ENCODE measurements around the gene CEP250. TPM values are rescaled to one million over a fixed set of nuclear protein-coding genes. Genes with fewer than 3 reads are reported as not detected.
"Not testable (repeated sequence)": the region's sequence is repeated elsewhere in the genome, so short reads cannot be mapped to it uniquely, and the experiment has no call there.

CEP250 gene
- total RNA-seq, 1 donor from 2014 or later: 55.4 TPM

DNA sequence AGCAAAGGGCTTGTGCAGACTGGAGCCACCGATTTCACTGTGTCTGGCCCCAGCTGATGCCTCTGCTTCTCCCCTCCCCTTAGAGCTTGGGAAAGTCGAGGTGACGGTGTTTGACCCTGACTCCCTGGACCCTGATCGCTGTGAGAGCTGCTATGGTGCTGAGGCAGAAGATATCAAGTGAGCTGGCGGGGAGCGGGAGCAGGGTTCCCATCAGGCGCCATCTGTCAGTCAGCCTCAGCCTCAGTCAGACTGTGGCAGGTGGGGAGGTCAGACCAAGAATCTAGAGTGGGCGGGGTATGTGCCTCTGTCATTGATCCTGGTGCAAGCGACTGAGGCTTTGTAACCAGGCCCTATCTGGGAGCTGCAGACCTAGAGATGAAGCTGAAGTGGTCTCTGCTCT is 91.9 kb downstream of the CEP250 start:
- peaks cover 3% of the 10 kb centered on the region for H3K4me1 ChIP-seq
- H3K9me3 ChIP-seq (ENCODE audit: low read depth): no peaks in the 10 kb centered on the region
- H3K27me3 ChIP-seq: no peaks in the 10 kb centered on the region
- H3K27ac ChIP-seq: no peak overlapping the region
- H3K4me3 ChIP-seq: no peak overlapping the region
- DNase-seq (ENCODE audit: low spot score): no peak
- peaks cover 13% of the 10 kb centered on the region for H3K79me2 ChIP-seq (ENCODE audit: low read depth)
- TF ChIP-seq EZH2phosphoT487 (IDR thresholded peaks at IDR 0.05) (no peak), EZH2 (IDR thresholded peaks at IDR 0.05) (no peak)
- TF ChIP-seq, protein P1, sequence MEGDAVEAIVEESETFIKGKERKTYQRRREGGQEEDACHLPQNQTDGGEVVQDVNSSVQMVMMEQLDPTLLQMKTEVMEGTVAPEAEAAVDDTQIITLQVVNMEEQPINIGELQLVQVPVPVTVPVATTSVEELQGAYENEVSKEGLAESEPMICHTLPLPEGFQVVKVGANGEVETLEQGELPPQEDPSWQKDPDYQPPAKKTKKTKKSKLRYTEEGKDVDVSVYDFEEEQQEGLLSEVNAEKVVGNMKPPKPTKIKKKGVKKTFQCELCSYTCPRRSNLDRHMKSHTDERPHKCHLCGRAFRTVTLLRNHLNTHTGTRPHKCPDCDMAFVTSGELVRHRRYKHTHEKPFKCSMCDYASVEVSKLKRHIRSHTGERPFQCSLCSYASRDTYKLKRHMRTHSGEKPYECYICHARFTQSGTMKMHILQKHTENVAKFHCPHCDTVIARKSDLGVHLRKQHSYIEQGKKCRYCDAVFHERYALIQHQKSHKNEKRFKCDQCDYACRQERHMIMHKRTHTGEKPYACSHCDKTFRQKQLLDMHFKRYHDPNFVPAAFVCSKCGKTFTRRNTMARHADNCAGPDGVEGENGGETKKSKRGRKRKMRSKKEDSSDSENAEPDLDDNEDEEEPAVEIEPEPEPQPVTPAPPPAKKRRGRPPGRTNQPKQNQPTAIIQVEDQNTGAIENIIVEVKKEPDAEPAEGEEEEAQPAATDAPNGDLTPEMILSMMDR (IDR thresholded peaks at IDR 0.05): no peak
- no peak overlapping the region for H3K9ac ChIP-seq
- no peak overlapping the region for H2AFZ ChIP-seq (replicated peaks)
- no peak overlapping the region for H3K4me2 ChIP-seq
- peaks cover 2% of the 10 kb centered on the region for H3K27me3 Mint-ChIP-seq (ENCODE audit: insufficient read depth, low read depth)
- H3F3A ChIP-seq (ENCODE audit: low read depth): peaks cover 2% of the 10 kb centered on the region
- H4K20me1 ChIP-seq (ENCODE audit: low read depth): no peaks in the 10 kb centered on the region
- no peak overlapping the region for H3K4me3 Mint-ChIP-seq
- H3K9me3 Mint-ChIP-seq: no peaks in the 10 kb centered on the region
- no peaks in the 10 kb centered on the region for H3K36me3 ChIP-seq
- peaks cover 15% of the 10 kb centered on the region for H3K36me3 Mint-ChIP-seq
- peaks cover 9% of the 10 kb centered on the region for H3K4me1 Mint-ChIP-seq
- no peak overlapping the region for H3K27ac Mint-ChIP-seq

DNA sequence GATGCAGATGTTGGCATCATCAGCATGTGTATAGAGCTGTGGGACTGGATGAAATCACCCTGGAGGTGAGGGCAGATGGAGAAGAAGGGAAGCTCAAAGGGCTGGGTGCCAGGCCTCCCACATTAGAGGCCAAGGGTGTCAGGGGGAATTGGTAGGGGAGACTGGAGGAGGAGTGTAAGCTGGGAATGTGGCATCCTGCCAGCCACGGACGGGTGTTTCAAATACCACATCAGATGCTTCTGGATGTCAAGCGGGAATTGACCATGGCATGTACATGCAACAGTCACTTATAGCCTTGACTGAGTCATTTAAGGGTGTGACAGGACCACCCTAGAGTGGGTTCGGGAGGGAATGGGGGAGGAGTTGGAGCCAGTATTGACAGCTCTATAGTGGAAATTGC is 96.1 kb downstream of the CEP250 start:
- no peak overlapping the region for H3K9ac ChIP-seq
- H3K27me3 ChIP-seq: no peaks in the 10 kb centered on the region
- H3K9me3 Mint-ChIP-seq: no peaks in the 10 kb centered on the region
- no peaks in the 10 kb centered on the region for H3F3A ChIP-seq (ENCODE audit: low read depth)
- no peak overlapping the region for H3K27ac Mint-ChIP-seq
- H3K36me3 Mint-ChIP-seq: peaks cover 22% of the 10 kb centered on the region
- no peak for DNase-seq (ENCODE audit: low spot score)
- no peaks in the 10 kb centered on the region for H3K79me2 ChIP-seq (ENCODE audit: low read depth)
- no peak overlapping the region for H3K4me2 ChIP-seq
- no peak overlapping the region for H3K4me3 Mint-ChIP-seq
- no peaks in the 10 kb centered on the region for H3K4me1 Mint-ChIP-seq
- no peak overlapping the region for H3K4me3 ChIP-seq
- H3K27me3 Mint-ChIP-seq (ENCODE audit: insufficient read depth, low read depth): no peaks in the 10 kb centered on the region
- H4K20me1 ChIP-seq (ENCODE audit: low read depth): no peaks in the 10 kb centered on the region
- H3K4me1 ChIP-seq: no peaks in the 10 kb centered on the region
- TF ChIP-seq, protein P1 (IDR thresholded peaks at IDR 0.05): no peak
- TF ChIP-seq EZH2 (IDR thresholded peaks at IDR 0.05): no peak
- TF ChIP-seq EZH2phosphoT487 (IDR thresholded peaks at IDR 0.05): no peak
- H2AFZ ChIP-seq (replicated peaks): no peak overlapping the region
- H3K27ac ChIP-seq: no peak overlapping the region
- no peaks in the 10 kb centered on the region for H3K9me3 ChIP-seq (ENCODE audit: low read depth)
- H3K36me3 ChIP-seq: no peaks in the 10 kb centered on the region

DNA sequence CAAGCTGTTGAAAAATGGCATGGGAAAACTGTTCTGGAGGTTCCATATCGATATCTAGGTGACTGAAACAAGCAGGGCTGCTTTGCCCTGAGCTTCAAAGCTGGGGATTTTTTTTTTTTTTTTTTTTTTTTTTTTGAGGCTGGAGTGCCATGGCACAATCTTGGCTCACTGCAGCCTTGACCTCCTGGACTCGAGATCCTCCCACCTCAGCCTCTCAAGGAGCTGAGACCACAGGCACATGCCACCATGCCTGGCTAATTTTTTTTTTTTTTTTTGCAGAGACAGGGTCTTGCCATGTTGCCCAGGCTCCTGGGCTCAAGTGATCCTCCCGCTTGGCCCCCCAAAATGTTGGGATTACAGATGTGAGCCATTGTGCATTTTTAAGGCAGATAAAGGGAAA is 97.5 kb downstream of the CEP250 start:
- no peaks in the 10 kb centered on the region for H3K4me1 ChIP-seq
- no peaks in the 10 kb centered on the region for H4K20me1 ChIP-seq (ENCODE audit: low read depth)
- no peak overlapping the region for H3K4me3 ChIP-seq
- DNase-seq (ENCODE audit: low spot score): no peak
- Mint-ChIP-seq H3K9me3 (no peaks in the 10 kb centered on the region), H3K36me3 (peaks cover 26% of the 10 kb centered on the region), H3K4me3 (no peak overlapping the region), H3K27ac (no peak overlapping the region), H3K27me3 (ENCODE audit: insufficient read depth, low read depth) (no peaks in the 10 kb centered on the region), H3K4me1 (no peaks in the 10 kb centered on the region)
- no peak overlapping the region for H3K9ac ChIP-seq
- H3K79me2 ChIP-seq (ENCODE audit: low read depth): no peaks in the 10 kb centered on the region
- no peaks in the 10 kb centered on the region for H3K27me3 ChIP-seq
- TF ChIP-seq, protein P1 (IDR thresholded peaks at IDR 0.05): no peak
- TF ChIP-seq EZH2phosphoT487 (IDR thresholded peaks at IDR 0.05): no peak
- no peak overlapping the region for H3K4me2 ChIP-seq
- H3F3A ChIP-seq (ENCODE audit: low read depth): no peaks in the 10 kb centered on the region
- H3K36me3 ChIP-seq: no peaks in the 10 kb centered on the region
- H2AFZ ChIP-seq (replicated peaks): no peak overlapping the region
- no peaks in the 10 kb centered on the region for H3K9me3 ChIP-seq (ENCODE audit: low read depth)
- no peak overlapping the region for H3K27ac ChIP-seq

DNA sequence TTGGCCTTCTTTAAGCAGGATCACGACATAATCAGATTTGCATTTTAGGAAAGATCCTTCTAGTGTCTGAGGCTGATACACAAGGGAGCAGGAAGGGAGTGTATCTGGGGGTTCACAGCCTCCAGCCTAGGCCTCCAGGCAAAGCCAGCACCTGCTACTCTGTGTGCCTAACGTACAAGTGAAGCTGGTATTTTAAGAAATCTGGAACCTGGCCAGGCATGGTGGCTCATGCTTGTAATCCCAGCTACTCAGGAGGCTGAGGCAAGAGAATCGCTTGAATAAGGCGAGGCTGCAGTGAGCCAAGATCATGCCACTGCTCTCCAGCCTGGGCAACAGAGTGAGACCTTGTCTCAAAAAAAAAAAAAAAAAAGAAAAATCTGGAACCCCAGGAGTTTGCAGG is 100.1 kb downstream of the CEP250 start:
- not testable (repeated sequence) for H3K36me3 ChIP-seq; H3K4me2 ChIP-seq; H3K4me3 ChIP-seq; H3K4me1 ChIP-seq; H3K27me3 Mint-ChIP-seq (ENCODE audit: insufficient read depth, low read depth); H2AFZ ChIP-seq (replicated peaks); H3K9me3 ChIP-seq (ENCODE audit: low read depth); H4K20me1 ChIP-seq (ENCODE audit: low read depth); H3K9me3 Mint-ChIP-seq; H3K27me3 ChIP-seq; H3K4me1 Mint-ChIP-seq; H3K79me2 ChIP-seq (ENCODE audit: low read depth); H3K27ac ChIP-seq; H3F3A ChIP-seq (ENCODE audit: low read depth); DNase-seq (ENCODE audit: low spot score); H3K27ac Mint-ChIP-seq; H3K4me3 Mint-ChIP-seq; H3K9ac ChIP-seq
- H3K36me3 Mint-ChIP-seq: peaks cover 20% of the 10 kb centered on the region

Measured in neural progenitor cell (in vitro differentiated cells).